PC-9 (cell line): ENCODE measurements around the gene MAGI2. TPM values are rescaled to one million over a fixed set of nuclear protein-coding genes. Genes with fewer than 3 reads are reported as not detected.

Experiments used
- BruUV-seq: library from RNA; stranded (reverse); fragments of 400-500 nt; replicated peaks from 2 replicates; lab custom pipeline; 2021; lab: Mats Ljungman, UMichigan
- CTCF ChIA-PET: fragments of 300-600 bp; sonication (Branson Sonifier 250); formaldehyde crosslinking; loops from one replicate; lab custom pipeline; 2022; ENCODE audit warnings: antibody characterized with exemption; lab: Charles Lee
- POLR2A ChIA-PET: fragments of 300-600 bp; sonication (Branson Sonifier 250); formaldehyde crosslinking; loops from one replicate; lab custom pipeline; 2022; ENCODE audit warnings: antibody characterized with exemption; ENCODE audit not compliant: unreplicated experiment; lab: Charles Lee
- DNase-seq, 2 experiments: peaks; one replicate each; pipeline versions ENCODE4 v3.0.0 to v3.0.0-alpha.2; 2015 to 2022; ENCODE audit warnings: mixed read lengths in 1 of 2
- H2AFZ ChIP-seq: fragments of 200-600 bp; sonication (generic); 2 replicates; pipeline ENCODE4 v1.8.1; 2017; ENCODE audit warnings: antibody characterized with exemption
- H3F3A ChIP-seq: fragments of 200-600 bp; sonication (generic); 2 replicates; pipeline ENCODE4 v1.8.1; 2017; ENCODE audit warnings: antibody characterized with exemption, mild to moderate bottlenecking, low read depth; ENCODE audit not compliant: insufficient read depth
- H3K27ac ChIP-seq: fragments of 200-600 bp; sonication (generic); 2 replicates; pipeline ENCODE4 v1.6.1; 2016; ENCODE audit warnings: mixed run types
- H3K27me3 ChIP-seq: fragments of 200-600 bp; sonication (generic); 2 replicates; pipeline ENCODE4 v1.6.1; 2016; ENCODE audit warnings: low read depth, mixed run types; ENCODE audit not compliant: insufficient read depth
- H3K36me3 ChIP-seq: fragments of 200-600 bp; sonication (generic); 2 replicates; pipeline ENCODE4 v1.6.1; 2016; ENCODE audit warnings: low read depth, mixed run types
- H3K4me1 ChIP-seq: fragments of 200-600 bp; sonication (generic); replicated peaks from 2 replicates; pipeline ENCODE4 v1.6.1; 2016; ENCODE audit warnings: mixed run types; ENCODE audit not compliant: insufficient read depth
- H3K4me2 ChIP-seq: fragments of 200-600 bp; sonication (generic); 2 replicates; pipeline ENCODE4 v1.6.1; 2017; ENCODE audit warnings: mixed run types
- H3K4me3 ChIP-seq: fragments of 200-600 bp; sonication (generic); 2 replicates; pipeline ENCODE4 v1.6.1; 2016; ENCODE audit warnings: mixed run types
- H3K79me2 ChIP-seq: fragments of 200-600 bp; sonication (generic); 2 replicates; pipeline ENCODE4 v1.6.1; 2017; ENCODE audit warnings: low read depth, mixed run types
- H3K9me2 ChIP-seq: fragments of 200-600 bp; sonication (generic); 2 replicates; pipeline ENCODE4 v1.8.1; 2017; ENCODE audit warnings: mild to moderate bottlenecking; ENCODE audit not compliant: insufficient read depth
- H3K9me3 ChIP-seq: fragments of 200-600 bp; sonication (generic); 2 replicates; pipeline ENCODE4 v1.8.1; 2016; ENCODE audit warnings: low read depth; ENCODE audit not compliant: insufficient read depth
- H4K20me1 ChIP-seq: fragments of 200-600 bp; sonication (generic); 2 replicates; pipeline ENCODE4 v1.8.1; 2017; ENCODE audit not compliant: insufficient read depth
- EZH2 ChIP-seq: fragments of 200-600 bp; sonication (generic); IDR thresholded peaks from 2 replicates; pipeline ENCODE4 v1.8.0; 2017; ENCODE audit warnings: antibody characterized with exemption, low read depth
- intact Hi-C: fragments of 100-400 bp; cut with micrococcal nuclease; formaldehyde crosslinking; loops from one replicate; pipeline ENCODE4 v1.10.0; 2022; ENCODE audit not compliant: unreplicated experiment
- total RNA-seq: library from RNA; stranded (reverse); gene quantifications from 2 replicates; pipeline ENCODE4 v1.2.3, GENCODE V29; 2021
- TF ChIP-seq, protein P1 (sequence below): fragments of 200-600 bp; sonication (generic); conservative IDR thresholded peaks from 2 replicates; pipeline ENCODE4 v1.6.1; 2017; ENCODE audit warnings: mixed run types, antibody characterized with exemption, mild to moderate bottlenecking, moderate library complexity

MAGI2 gene
- total RNA-seq, 1 experiment from 2014 or later: 0.92 TPM

DNA sequence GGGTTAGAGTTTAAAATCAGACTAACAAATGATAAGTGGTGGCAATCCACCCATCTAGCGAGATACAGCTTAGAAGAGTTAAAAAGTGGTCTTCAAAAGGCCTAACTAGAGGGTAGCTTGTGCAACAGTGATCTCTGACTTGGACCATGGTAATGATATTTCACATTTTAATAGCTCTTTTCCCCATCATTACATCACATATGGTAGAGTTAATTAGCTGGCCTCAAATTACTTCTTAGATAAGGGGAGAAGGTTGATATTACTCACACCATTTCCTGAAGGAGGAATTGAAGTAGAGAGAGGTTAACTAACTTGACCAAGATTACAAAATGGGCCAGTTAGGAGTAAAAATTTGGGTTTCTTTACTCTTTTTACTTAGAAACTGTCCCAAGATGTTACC, 1431.3 kb downstream of the MAGI2 start:
- H3K27ac ChIP-seq: no peak overlapping the region
- no peak overlapping the region for H3K4me3 ChIP-seq
- DNase-seq: no peak
- TF ChIP-seq, protein P1, sequence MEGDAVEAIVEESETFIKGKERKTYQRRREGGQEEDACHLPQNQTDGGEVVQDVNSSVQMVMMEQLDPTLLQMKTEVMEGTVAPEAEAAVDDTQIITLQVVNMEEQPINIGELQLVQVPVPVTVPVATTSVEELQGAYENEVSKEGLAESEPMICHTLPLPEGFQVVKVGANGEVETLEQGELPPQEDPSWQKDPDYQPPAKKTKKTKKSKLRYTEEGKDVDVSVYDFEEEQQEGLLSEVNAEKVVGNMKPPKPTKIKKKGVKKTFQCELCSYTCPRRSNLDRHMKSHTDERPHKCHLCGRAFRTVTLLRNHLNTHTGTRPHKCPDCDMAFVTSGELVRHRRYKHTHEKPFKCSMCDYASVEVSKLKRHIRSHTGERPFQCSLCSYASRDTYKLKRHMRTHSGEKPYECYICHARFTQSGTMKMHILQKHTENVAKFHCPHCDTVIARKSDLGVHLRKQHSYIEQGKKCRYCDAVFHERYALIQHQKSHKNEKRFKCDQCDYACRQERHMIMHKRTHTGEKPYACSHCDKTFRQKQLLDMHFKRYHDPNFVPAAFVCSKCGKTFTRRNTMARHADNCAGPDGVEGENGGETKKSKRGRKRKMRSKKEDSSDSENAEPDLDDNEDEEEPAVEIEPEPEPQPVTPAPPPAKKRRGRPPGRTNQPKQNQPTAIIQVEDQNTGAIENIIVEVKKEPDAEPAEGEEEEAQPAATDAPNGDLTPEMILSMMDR: no peak
- no peaks in the 10 kb centered on the region for H3K79me2 ChIP-seq
- H3K4me1 ChIP-seq: no peaks in the 10 kb centered on the region
- ChIA-PET POLR2A (interaction anchor here (0.6 kb wide), 1 partner anchor 472 kb away, joined by 6 read pairs; no protein-coding TSS in a partner anchor), CTCF (no interaction called here)
- H3K9me2 ChIP-seq: no peaks in the 10 kb centered on the region; the same call in 1 of the 2 replicates
- peaks cover 4% of the 10 kb centered on the region; the same call in 1 of the 2 replicates for H3F3A ChIP-seq
- no peak overlapping the region for H3K4me2 ChIP-seq
- no TSS peak for BruUV-seq
- no peak overlapping the region for H2AFZ ChIP-seq
- no peaks in the 10 kb centered on the region for H3K9me3 ChIP-seq
- no peaks in the 10 kb centered on the region for H4K20me1 ChIP-seq
- no peaks in the 10 kb centered on the region for H3K36me3 ChIP-seq
- peaks cover 34% of the 10 kb centered on the region; the same call in 1 of the 2 replicates for H3K27me3 ChIP-seq
- intact Hi-C loops: loop anchor here (5.0 to 10.0 kb wide), 3 partner anchors 210 to 1155 kb away; no protein-coding TSS in a partner anchor

DNA sequence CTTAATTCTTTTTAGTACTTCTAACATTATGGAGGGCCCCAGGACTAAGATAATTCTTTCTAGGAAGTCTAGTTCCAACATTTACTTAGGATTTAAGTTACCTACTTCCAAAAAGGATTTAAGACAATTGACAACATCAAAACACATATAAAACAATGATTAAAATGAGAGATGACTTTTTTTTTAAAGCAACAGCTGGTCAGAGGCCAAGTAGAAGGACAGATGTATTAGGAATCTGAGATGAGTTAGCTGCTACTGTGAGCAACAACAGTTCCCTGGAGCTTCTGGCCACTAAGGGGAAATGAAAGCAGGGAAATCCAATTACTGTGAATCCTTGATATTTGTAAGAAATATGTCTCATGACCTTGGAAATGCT, 1432.6 kb downstream of the MAGI2 start:
- peaks cover 24% of the 10 kb centered on the region; the same call in 1 of the 2 replicates for H3K27me3 ChIP-seq
- intact Hi-C loops: loop anchor here (1.0 to 10.0 kb wide), 8 partner anchors 30 to 1156 kb away; no protein-coding TSS in a partner anchor
- H3K27ac ChIP-seq: no peak overlapping the region
- no peaks in the 10 kb centered on the region for H3K79me2 ChIP-seq
- no peak overlapping the region for H2AFZ ChIP-seq
- H3K4me1 ChIP-seq: no peaks in the 10 kb centered on the region
- H3K4me3 ChIP-seq: no peak overlapping the region
- H3K9me3 ChIP-seq: no peaks in the 10 kb centered on the region
- H3K4me2 ChIP-seq: peak overlapping the region; percentile 83; the same call in 1 of the 2 replicates
- no peaks in the 10 kb centered on the region; the same call in 1 of the 2 replicates for H3K9me2 ChIP-seq
- no peaks in the 10 kb centered on the region for H3K36me3 ChIP-seq
- no peaks in the 10 kb centered on the region for H4K20me1 ChIP-seq
- ChIA-PET POLR2A (interaction anchor here (0.5 to 0.6 kb wide), 2 partner anchors 66 to 1704 kb away, joined by 3 read pairs; no protein-coding TSS in a partner anchor), CTCF (interaction anchor here (0.6 to 0.7 kb wide), 3 partner anchors 25 to 432 kb away, joined by 3 to 4 read pairs (median 4); no protein-coding TSS in a partner anchor)
- TF ChIP-seq EZH2: no peak
- TF ChIP-seq, protein P1: peak; percentile 14; the same call in 1 of the 2 replicates
- DNase-seq: no peak
- BruUV-seq: no TSS peak
- peaks cover 4% of the 10 kb centered on the region; the same call in 1 of the 2 replicates for H3F3A ChIP-seq

DNA sequence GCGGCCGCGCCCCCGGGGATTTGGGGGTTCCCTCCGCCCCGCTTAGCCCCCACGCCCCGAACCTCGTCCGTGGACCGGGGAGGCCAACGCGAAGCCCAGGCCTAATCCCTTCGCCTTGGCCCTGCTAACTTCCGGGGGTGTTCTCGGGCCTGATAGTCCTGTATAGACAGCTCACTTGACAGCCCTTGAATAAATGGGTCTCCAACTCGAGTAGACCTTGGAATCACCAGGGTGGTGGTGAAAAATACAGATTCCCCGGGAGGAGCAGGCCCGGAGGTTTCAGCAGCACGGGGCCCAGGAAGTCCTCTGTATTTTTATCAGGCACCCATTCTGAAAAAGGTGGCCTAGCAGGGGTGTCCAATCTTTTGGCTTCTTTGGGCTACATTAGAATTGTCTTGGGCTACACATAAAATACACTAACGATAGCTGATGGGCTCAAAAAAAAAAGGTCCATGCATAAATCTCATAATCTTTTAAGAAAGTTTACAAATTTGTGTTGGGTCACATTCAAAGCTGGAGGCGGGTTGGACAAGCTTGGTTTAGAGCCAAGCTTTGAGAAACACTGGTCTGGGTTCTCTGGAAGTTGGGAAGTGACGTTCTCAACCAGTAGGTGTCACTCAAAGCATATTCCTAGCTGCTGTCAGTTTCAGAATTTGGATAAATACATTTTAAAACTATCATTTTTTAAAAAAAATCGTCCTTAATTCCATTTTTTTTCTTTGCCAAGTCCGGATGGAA, 1433.2 kb downstream of the MAGI2 start:
- Histone ChIP-seq H2AFZ (peak overlapping the region; percentile 97), H3F3A (peaks cover 4% of the 10 kb centered on the region; the same call in 1 of the 2 replicates), H3K4me3 (peak overlapping the region; percentile 80; the same call in 1 of the 2 replicates), H3K36me3 (no peaks in the 10 kb centered on the region), H3K9me3 (no peaks in the 10 kb centered on the region), H3K79me2 (no peaks in the 10 kb centered on the region), H3K27me3 (peaks cover 21% of the 10 kb centered on the region; the same call in 1 of the 2 replicates), H3K4me1 (no peaks in the 10 kb centered on the region), H3K9me2 (no peaks in the 10 kb centered on the region; the same call in 1 of the 2 replicates), H3K27ac (no peak overlapping the region), H3K4me2 (peak overlapping the region; percentile 83), H4K20me1 (no peaks in the 10 kb centered on the region)
- intact Hi-C loops: loop anchor here (1.0 to 10.0 kb wide), 8 partner anchors 30 to 1157 kb away; no protein-coding TSS in a partner anchor
- ChIA-PET POLR2A (interaction anchor here (0.5 to 0.6 kb wide), 2 partner anchors 67 to 1705 kb away, joined by 3 read pairs; no protein-coding TSS in a partner anchor), CTCF (interaction anchor here (0.5 to 0.9 kb wide), 6 partner anchors 16 to 432 kb away, joined by 3 to 4 read pairs (median 4); no protein-coding TSS in a partner anchor)
- TF ChIP-seq, protein P1: peak; percentile 77
- TF ChIP-seq EZH2: no peak
- BruUV-seq: TSS peak; percentile 77
- peak; percentile 52 to 61 for DNase-seq
